GM23338 (cell line): ENCODE measurements around the gene CLCN6. TPM values are rescaled to one million over a fixed set of nuclear protein-coding genes. Genes with fewer than 3 reads are reported as not detected.
A peak's percentile ranks its signal among the peaks of the same experiment; 100 is the strongest.

ENCODE experiments used
- ATAC-seq: fragments of 200-7000 bp; cut with Tn5 transposase; 3 replicates; pipeline ENCODE4 v1.9.1; 2020
- DNase-seq: peaks from one replicate; pipeline ENCODE4 v3.0.0-alpha.2; 2015; ENCODE audit warnings: low spot score
- H2AFZ ChIP-seq: fragments of 200-600 bp; sonication (generic); 2 replicates; pipeline ENCODE4 v1.8.0; 2016; ENCODE audit warnings: antibody characterized with exemption, mild to moderate bottlenecking, moderate library complexity
- H3F3A ChIP-seq: fragments of 200-600 bp; sonication (generic); replicated peaks from 2 replicates; pipeline ENCODE4 v1.8.0; 2017; ENCODE audit warnings: antibody characterized with exemption, mixed run types, low read depth
- H3K27ac ChIP-seq: fragments of 200-600 bp; sonication (generic); 2 replicates; pipeline ENCODE4 v1.6.1; 2016; ENCODE audit warnings: low read depth
- H3K27me3 ChIP-seq: fragments of 200-600 bp; sonication (generic); 2 replicates; pipeline ENCODE4 v1.8.0; 2016; ENCODE audit warnings: mild to moderate bottlenecking, mixed run types, moderate library complexity; ENCODE audit not compliant: insufficient read depth
- H3K36me3 ChIP-seq: fragments of 200-600 bp; sonication (generic); 2 replicates; pipeline ENCODE4 v1.8.0; 2016; ENCODE audit warnings: mild to moderate bottlenecking; ENCODE audit not compliant: insufficient read depth
- H3K4me1 ChIP-seq: fragments of 200-600 bp; sonication (generic); 2 replicates; pipeline ENCODE4 v1.8.0; 2016; ENCODE audit warnings: mild to moderate bottlenecking, moderate library complexity; ENCODE audit not compliant: insufficient read depth
- H3K4me2 ChIP-seq: fragments of 200-600 bp; sonication (generic); 2 replicates; pipeline ENCODE4 v1.7.1; 2017; ENCODE audit warnings: mixed run types
- H3K4me3 ChIP-seq: fragments of 200-600 bp; sonication (generic); 2 replicates; pipeline ENCODE4 v1.6.1; 2016; ENCODE audit warnings: mixed run types
- H3K79me2 ChIP-seq: fragments of 200-600 bp; sonication (generic); replicated peaks from 2 replicates; pipeline ENCODE4 v1.8.0; 2017; ENCODE audit warnings: mild to moderate bottlenecking; ENCODE audit not compliant: insufficient read depth
- H3K9me2 ChIP-seq: fragments of 200-600 bp; sonication (generic); 2 replicates; pipeline ENCODE4 v1.8.0; 2017; ENCODE audit not compliant: insufficient read depth
- H4K20me1 ChIP-seq: fragments of 200-600 bp; sonication (generic); replicated peaks from 2 replicates; pipeline ENCODE4 v1.8.0; 2017; ENCODE audit warnings: mild to moderate bottlenecking; ENCODE audit not compliant: insufficient read depth
- H3K27ac Mint-ChIP-seq: 2 replicates; pipeline ENCODE4 v1.8.0; 2020; ENCODE audit warnings: inconsistent platforms, mild to moderate bottlenecking, moderate library complexity, mixed read lengths
- H3K27me3 Mint-ChIP-seq: 3 replicates; pipeline ENCODE4 v1.8.0; 2022; ENCODE audit warnings: low read depth, mild to moderate bottlenecking, moderate library complexity, mixed read lengths, inconsistent platforms; ENCODE audit not compliant: insufficient read depth, poor library complexity
- H3K36me3 Mint-ChIP-seq: 3 replicates; pipeline ENCODE4 v1.8.0; 2021; ENCODE audit warnings: low read depth, mild to moderate bottlenecking, inconsistent platforms, moderate library complexity, mixed read lengths
- H3K4me1 Mint-ChIP-seq: 3 replicates; pipeline ENCODE4 v1.8.0; 2020; ENCODE audit warnings: mild to moderate bottlenecking, inconsistent platforms, mixed read lengths
- H3K4me3 Mint-ChIP-seq: 3 replicates; pipeline ENCODE4 v1.8.0; 2021; ENCODE audit warnings: moderate library complexity, mild to moderate bottlenecking, inconsistent platforms, mixed read lengths
- H3K9me3 Mint-ChIP-seq: 3 replicates; pipeline ENCODE4 v1.8.0; 2020; ENCODE audit warnings: moderate library complexity, mild to moderate bottlenecking, inconsistent platforms, mixed read lengths
- CREB1 ChIP-seq: fragments of 250-450 bp; sonication (Bioruptor Pico); IDR thresholded peaks from 2 replicates; pipeline ENCODE4 v1.5.0; 2020; ENCODE audit warnings: low read depth, mild to moderate bottlenecking, moderate library complexity
- CTCF ChIP-seq, 2 experiments: fragments of 200-600 bp in 1 of 2; sonication (generic) in 1 of 2; conservative IDR thresholded peaks; 2 replicates each; pipeline versions ENCODE4 v1.5.1 to v1.6.1; 2016 to 2017; ENCODE audit warnings: antibody characterized with exemption in 2 of 2, low read depth in 2 of 2, mild to moderate bottlenecking in 2 of 2, moderate library complexity in 1 of 2
- ETS1 ChIP-seq: IDR thresholded peaks from 2 replicates; pipeline ENCODE4 v1.6.1; 2016; ENCODE audit warnings: antibody characterized with exemption
- EZH2 ChIP-seq: fragments of 200-600 bp; sonication (generic); IDR thresholded peaks from one replicate; pipeline ENCODE4 v1.8.0; 2017; ENCODE audit warnings: antibody characterized with exemption, mild to moderate bottlenecking, low read depth; ENCODE audit not compliant: unreplicated experiment
- EZH2phosphoT487 ChIP-seq: fragments of 200-600 bp; sonication (generic); IDR thresholded peaks from one replicate; pipeline ENCODE4 v1.8.1; 2018; ENCODE audit warnings: antibody characterized with exemption; ENCODE audit not compliant: unreplicated experiment
- JUNB ChIP-seq: IDR thresholded peaks from one replicate; pipeline ENCODE4 v1.6.1; 2016; ENCODE audit warnings: antibody characterized with exemption; ENCODE audit not compliant: unreplicated experiment
- NANOG ChIP-seq: IDR thresholded peaks from 2 replicates; pipeline ENCODE4 v1.6.1; 2016; ENCODE audit warnings: antibody characterized with exemption, borderline replicate concordance
- POLR2AphosphoS5 ChIP-seq: IDR thresholded peaks from 2 replicates; pipeline ENCODE4 v1.6.1; 2016; ENCODE audit warnings: antibody characterized with exemption, low read depth
- REST ChIP-seq: IDR thresholded peaks from one replicate; pipeline ENCODE4 v1.6.1; 2018; ENCODE audit warnings: antibody characterized with exemption; ENCODE audit not compliant: unreplicated experiment
- STAT1 ChIP-seq: IDR thresholded peaks from one replicate; pipeline ENCODE4 v1.6.1; 2016; ENCODE audit warnings: antibody characterized with exemption; ENCODE audit not compliant: unreplicated experiment
- ZNF114 ChIP-seq: fragments of 250-450 bp; sonication (Bioruptor Pico); IDR thresholded peaks from 2 replicates; pipeline ENCODE4 v1.5.0; 2020; ENCODE audit warnings: mild to moderate bottlenecking, moderate library complexity
- ZNF331 ChIP-seq: fragments of 250-450 bp; sonication (Bioruptor Pico); IDR thresholded peaks from 2 replicates; pipeline ENCODE4 v1.5.0; 2020; ENCODE audit warnings: low read depth, mild to moderate bottlenecking, moderate library complexity
- ZNF462 ChIP-seq: fragments of 250-450 bp; sonication (Bioruptor Pico); IDR thresholded peaks from 2 replicates; pipeline ENCODE4 v1.5.0; 2020; ENCODE audit warnings: mild to moderate bottlenecking, moderate library complexity
- polyA plus RNA-seq: library from polyadenylated mRNA; unstranded; fragments of >200 nt; fragmentation: Nextera tagmentation; extraction: Ambion mirVana; gene quantifications from 2 replicates; pipeline ENCODE4 v1.2.1, GENCODE V29; 2016
- total RNA-seq: library from RNA; depleted of rRNA; stranded (reverse); fragments of >200 nt; shearing (Covaris generic); gene quantifications from 2 replicates; pipeline ENCODE4 v1.2.3, GENCODE V29; 2014

Gene CLCN6
- total and polyA plus RNA-seq, 2 experiments from 2014 or later, result 16.0 to 22.6 TPM

- Mint-ChIP-seq H3K27ac (no peak overlapping the region), H3K4me3 (no peak overlapping the region), H3K36me3 (peaks cover 12% of the 10 kb centered on the region; the same call in 2 of the 3 replicates), H3K9me3 (no peaks in the 10 kb centered on the region), H3K27me3 (peaks cover 7% of the 10 kb centered on the region), H3K4me1 (peaks cover 35% of the 10 kb centered on the region)
- Histone ChIP-seq H2AFZ (no peak overlapping the region), H3K4me2 (no peak overlapping the region), H3K4me3 (no peak overlapping the region), H4K20me1 (no peaks in the 10 kb centered on the region), H3K36me3 (no peaks in the 10 kb centered on the region), H3K9me2 (no peaks in the 10 kb centered on the region), H3F3A (peaks cover 21% of the 10 kb centered on the region), H3K27me3 (no peaks in the 10 kb centered on the region), H3K4me1 (peaks cover 38% of the 10 kb centered on the region), H3K27ac (0 out of 2 replicates have a peak overlapping the region, but pooled peaks have one; percentile 86), H3K79me2 (no peaks in the 10 kb centered on the region)
- ATAC-seq, result no peak
- no peak for DNase-seq
- TF ChIP-seq ZNF331, result no peak
- no peak for TF ChIP-seq EZH2
- TF ChIP-seq CTCF (conservative IDR thresholded peaks at IDR 0.05; ENCODE audit: low read depth in 2 of 2), result no peak
- no peak for TF ChIP-seq POLR2AphosphoS5
- TF ChIP-seq CREB1 (CRISPR knock-in tag), result no peak
- TF ChIP-seq STAT1, result no peak
- no peak for TF ChIP-seq ZNF114 (CRISPR knock-in tag)
- TF ChIP-seq ETS1, result no peak
- TF ChIP-seq EZH2phosphoT487, result no peak
- no peak for TF ChIP-seq ZNF462 (CRISPR knock-in tag)
- TF ChIP-seq NANOG, result no peak
- TF ChIP-seq REST, result no peak
- TF ChIP-seq JUNB, result no peak
Measured at GRCh38 chr1:11788549-11789053, 17.4 kb upstream of the CLCN6 start.
